Measurements from ENCODE around the gene ITSN1. TPM values are rescaled to one million over a fixed set of nuclear protein-coding genes. Genes with fewer than 3 reads are reported as not detected.

The ITSN1 gene
- polyA plus RNA-seq, 3 donors = 6.8 to 114 (median 40.2) TPM

DNA sequence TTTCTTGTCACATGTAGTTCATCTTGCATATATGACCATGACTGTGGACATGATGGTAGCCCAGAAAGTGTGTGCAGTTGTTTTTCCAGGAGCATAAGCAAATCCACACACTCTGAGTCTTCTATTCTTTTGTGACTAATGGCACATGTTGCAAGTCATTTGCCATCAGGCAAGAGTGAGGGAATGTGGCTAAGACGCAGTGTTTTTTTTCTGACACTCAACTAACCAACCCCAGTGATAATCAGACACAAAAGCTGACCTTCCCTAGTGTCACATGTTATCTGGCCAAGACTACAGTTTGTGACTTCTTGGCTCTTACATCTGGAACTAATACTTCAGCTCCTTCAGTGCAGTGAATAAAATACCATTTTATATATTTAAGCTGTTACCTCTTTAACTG, 108.8 kb downstream of the ITSN1 start:
- 55 to 65% (median 58%) methylated on average over 1 of the region's 1 CpG for WGBS, 3 donors
- no peak overlapping the region for H3K27ac ChIP-seq (ENCODE audit: low read depth, low read length)

DNA sequence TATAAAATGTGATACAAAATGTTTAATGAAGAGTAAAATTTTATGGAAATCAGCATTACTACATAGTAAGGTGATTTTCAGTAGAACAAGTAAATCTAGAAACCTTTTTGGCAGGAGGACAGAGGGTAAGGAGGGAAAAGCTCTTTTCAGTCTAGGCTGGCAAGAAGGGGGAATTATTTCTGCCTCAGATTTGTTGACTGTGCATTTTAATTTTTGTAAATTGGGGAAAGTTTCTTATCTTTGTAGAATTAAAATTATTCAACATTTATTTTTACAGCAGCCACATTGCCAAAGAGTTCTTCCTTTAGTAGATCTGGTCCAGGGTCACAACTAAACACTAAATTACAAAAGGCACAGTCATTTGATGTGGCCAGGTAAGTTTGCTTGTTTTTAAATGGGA, 109.2 kb downstream of the ITSN1 start:
- H3K27ac ChIP-seq (ENCODE audit: low read depth, low read length) = no peak overlapping the region

DNA sequence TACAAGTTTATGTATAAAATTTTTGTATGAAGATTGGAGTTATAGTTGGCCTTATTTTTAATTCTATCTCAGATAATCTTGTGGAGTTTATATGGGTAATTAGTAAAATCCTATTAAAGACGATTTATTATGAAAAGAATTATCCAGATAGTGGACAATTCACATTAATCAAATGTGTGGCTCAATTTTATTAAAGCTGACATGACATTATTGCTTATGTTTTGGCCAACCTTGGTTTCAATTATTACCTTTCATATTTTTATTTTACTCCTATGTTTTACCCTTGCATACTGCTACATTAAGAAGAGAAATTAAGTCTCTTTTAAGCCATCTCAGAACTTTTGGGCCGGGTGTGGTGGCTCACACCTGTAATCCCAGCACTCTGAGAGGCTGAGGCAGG, 110.0 kb downstream of the ITSN1 start:
- 84 to 89% (median 88%) methylated on average over 2 of the region's 2 CpGs for WGBS, 3 donors
- H3K27ac ChIP-seq (ENCODE audit: low read depth, low read length) = no peak overlapping the region

DNA sequence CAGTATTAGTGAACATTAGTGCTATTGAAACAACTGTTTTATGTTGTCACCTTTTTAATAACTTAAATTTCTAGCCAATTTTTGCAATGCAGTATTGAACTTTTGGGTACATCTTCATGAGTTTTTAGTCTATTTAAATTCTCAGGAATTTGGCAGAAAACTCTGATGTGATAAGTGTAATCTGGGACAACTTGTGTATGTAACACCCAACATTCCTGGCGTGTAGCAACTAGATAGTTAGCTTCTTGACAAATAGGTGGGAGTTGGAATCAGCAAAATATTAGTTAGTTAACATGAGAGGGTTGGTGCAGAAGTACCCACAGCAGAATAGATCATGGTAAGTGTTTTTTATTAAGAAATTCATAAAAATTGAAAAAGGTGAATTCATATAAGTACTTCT, 111.6 kb downstream of the ITSN1 start:
- no peak overlapping the region for H3K27ac ChIP-seq (ENCODE audit: low read depth, low read length)
- WGBS, 3 donors = 50 to 78% (median 72%) methylated on average over 1 of the region's 1 CpG

DNA sequence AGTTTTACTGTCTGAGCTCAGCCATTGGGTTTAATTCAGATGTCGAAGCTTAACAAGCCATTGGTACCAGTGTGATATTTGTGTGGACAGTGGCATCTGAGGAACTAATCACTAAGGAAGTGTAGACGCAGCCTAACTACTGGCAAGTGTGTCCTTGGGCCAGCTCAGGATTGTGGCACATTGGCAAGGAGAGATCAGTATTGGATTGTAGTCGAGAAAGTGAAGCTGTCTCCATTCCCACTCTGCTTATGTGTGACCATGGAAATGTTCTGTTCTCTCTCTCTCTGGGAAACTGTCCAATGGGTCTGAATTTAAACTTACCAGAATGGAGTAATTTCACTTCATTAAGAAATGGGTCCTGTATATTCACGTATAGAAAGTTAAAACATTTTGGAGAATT, 112.2 kb downstream of the ITSN1 start:
- H3K27ac ChIP-seq (ENCODE audit: low read depth, low read length) = no peak overlapping the region

DNA sequence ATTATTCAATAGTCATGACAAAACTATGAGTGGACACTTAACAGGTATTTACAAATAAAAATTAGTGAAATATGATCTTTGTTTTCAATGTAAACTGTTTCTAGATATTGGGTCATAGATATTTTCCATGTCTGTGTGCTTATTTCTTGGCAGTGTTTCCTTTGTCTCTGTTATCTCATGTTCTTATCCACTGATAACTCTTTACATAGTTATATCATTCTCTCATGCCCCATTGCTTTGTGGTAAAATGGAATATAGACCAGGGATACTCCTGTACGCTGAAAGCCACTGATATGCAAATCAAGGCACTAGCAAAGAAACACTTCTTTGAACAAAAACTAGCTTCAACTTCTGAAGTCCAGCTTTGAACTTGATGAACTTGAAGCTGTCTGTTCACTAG, 113.1 kb downstream of the ITSN1 start:
- H3K27ac ChIP-seq (ENCODE audit: low read depth, low read length) = no peak overlapping the region
- 54 to 83% (median 81%) methylated on average over 1 of the region's 1 CpG for WGBS, 3 donors

More for the DNA sequence above, 112.2 kb downstream of the ITSN1 start:
- 58 to 79% (median 73%) methylated on average over 4 of the region's 4 CpGs for whole genome bisulfite sequencing, 3 donors

DNA sequence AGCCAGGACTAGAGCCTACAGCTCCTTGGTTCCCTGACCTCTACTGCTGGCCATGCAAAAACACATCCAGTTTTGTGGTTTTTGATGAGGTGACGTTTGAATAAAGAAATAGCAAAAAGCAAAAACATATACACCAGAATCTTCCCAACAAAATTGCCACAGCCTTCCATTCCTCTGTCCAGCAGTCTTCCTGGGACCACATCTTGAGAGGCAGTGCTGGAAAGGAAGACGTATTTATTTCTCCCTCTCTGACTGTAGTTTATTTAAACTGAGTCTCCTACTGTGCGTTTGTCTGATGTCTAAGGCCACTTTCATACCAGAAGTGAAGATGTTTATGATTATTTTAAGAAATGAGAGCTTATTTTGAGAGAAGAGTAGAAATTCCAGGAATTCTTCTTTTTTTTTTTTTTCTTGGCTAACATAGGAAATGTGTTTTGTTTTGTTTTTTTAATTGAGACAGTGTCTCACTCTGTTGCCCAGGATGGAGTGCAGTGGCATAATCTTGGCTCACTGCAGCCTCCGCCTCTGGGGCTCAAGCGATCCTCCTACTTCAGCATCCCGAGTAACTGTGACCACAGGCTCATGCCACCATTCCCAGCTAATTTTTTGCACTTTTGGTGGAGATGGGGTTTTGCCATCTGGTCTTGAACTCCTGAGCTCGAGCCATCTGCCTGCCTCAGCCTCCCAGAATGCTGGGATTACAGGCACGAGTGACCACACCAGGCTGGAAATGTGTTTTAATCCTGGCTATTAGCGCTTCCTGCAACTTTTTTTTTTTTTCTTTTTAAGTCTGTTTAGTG, 118.5 kb downstream of the ITSN1 start:
- 49 to 83% (median 63%) methylated on average over 9 of the region's 9 CpGs for WGBS, 3 donors
- H3K27ac ChIP-seq (ENCODE audit: low read depth, low read length) = no peak overlapping the region

DNA sequence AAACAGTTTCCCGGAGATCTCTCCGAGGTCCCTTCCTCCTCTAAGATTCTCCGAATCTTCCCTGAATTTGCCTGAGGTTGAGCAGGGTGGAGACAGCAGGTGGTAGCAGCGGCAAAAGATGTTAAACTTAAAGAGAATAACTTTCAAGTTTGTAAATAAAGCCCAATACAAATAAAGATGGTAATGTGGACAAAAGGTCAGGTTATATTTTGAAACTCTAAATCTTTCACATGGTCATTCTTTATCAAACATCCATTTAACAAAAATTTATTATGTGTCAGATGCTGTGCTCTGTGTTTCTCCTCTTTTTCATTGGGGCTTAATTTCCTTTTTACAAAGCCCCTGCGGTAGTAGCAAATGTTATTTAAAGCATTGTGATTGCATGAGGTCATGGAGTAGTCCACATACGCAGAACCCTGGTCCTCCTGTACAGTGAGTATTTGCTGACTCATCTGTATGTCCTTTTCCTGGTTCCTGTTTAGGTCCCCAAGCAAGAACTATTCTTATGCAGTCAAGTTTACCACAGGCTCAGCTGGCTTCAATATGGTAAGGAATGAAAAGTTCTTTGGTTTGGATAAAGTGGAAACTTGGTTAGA, 119.2 kb downstream of the ITSN1 start:
- WGBS, 3 donors = 35 to 71% (median 42%) methylated on average over 6 of the region's 6 CpGs
- no peak overlapping the region for H3K27ac ChIP-seq (ENCODE audit: low read depth, low read length)

DNA sequence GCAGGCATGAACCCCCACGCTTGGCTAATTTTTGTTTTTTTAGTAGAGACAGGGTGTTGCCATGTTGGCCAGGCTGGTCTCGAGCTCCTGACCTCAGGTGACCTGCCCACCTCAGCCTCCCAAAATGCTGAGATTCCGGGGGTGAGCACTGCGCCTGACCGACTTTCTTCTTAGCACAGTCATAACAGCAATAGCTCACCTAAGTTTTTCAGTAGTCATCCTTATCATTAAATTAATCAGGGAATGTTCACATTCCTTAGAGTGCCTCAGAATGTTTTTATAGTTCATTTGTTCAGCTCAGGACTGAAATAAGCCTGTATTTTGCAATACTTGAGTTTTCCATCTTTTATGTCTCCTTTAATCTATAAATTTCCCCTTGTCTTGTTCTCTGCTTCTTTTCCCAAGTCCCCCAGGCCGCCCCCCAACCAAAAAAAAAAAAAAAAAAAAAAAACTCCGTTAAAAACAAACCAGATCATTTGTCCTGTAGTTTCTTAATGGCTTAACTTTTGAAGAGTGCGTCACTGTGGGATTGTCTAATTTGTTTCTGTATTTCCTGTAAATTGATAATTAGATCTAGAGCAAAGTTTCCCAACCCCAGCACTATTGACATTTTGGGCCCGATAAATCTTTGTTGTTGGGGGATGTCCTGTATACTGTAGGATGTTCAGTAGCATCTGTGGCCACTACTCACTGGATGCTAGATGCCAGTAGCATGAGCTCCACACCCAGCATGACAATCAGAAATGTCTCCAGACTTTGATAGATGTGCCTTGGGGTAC, 120.7 kb downstream of the ITSN1 start:
- WGBS, 3 donors = 93 to 96% (median 94%) methylated on average over 9 of the region's 9 CpGs

DNA sequence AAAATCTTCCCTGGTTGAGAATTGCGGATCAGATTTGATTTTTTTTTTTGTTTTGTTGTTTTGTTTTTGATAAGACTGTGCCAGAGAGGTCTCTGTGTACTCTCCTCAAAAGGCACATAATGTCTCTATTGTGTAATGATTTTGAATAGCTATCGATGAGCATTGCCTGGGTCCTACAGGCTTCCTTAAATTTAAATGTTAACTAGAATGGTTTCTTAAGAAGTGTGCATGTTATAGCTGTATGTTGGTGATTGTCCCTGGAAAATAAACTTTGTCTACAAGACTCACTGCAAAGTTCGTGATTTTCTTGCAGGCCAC, 121.2 kb downstream of the ITSN1 start:
- H3K27ac ChIP-seq (ENCODE audit: low read depth, low read length) = no peak overlapping the region

More for the DNA sequence above, 120.7 kb downstream of the ITSN1 start:
- no peak overlapping the region for H3K27ac ChIP-seq (ENCODE audit: low read depth, low read length)

DNA sequence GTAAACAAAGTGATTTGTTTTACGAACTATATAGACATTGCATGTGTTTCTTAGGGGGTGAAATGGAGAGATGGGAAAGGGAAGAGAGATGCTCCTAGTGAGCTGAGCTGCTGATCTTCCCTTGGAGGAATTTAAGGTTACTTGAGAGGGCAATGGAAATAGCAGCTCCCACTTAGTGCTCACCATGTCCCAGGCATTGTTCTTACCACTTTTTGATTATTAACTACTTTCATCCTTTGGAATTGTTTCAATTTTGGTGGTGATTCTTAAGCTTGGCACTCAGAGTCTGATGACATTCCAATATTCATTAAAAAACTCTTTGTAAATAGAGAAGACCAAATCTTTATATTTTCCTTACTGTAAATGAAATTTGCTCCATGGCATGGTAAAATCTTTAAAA, 124.9 kb downstream of the ITSN1 start:
- H3K27ac ChIP-seq (ENCODE audit: low read depth, low read length) = no peak overlapping the region
- WGBS, 3 donors = 94 to 98% (median 95%) methylated on average over 1 of the region's 1 CpG

More for the DNA sequence above, 121.2 kb downstream of the ITSN1 start:
- 82 to 89% (median 86%) methylated on average over 3 of the region's 3 CpGs for WGBS, 3 donors

DNA sequence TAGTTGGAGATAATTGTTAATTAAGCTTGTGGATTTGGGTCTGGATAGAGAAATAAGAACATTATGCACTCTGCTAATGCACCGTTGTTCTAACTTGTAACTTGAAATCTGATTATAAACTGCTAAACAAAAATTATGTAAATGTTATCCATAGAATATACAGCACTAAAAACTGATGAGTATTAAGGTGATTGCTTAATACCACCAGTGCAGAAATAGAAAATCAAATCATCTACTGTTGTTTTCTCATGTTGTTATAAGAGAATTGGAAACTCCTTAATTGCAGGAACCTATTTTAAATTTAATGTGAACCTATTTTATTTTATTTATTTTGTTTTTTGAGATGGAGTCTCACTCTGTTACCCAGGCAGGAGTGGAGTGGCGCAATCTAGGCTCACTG, 125.7 kb downstream of the ITSN1 start:
- 94 to 95% (median 95%) methylated on average over 2 of the region's 2 CpGs for WGBS, 3 donors
- no peak overlapping the region for H3K27ac ChIP-seq (ENCODE audit: low read depth, low read length)

DNA sequence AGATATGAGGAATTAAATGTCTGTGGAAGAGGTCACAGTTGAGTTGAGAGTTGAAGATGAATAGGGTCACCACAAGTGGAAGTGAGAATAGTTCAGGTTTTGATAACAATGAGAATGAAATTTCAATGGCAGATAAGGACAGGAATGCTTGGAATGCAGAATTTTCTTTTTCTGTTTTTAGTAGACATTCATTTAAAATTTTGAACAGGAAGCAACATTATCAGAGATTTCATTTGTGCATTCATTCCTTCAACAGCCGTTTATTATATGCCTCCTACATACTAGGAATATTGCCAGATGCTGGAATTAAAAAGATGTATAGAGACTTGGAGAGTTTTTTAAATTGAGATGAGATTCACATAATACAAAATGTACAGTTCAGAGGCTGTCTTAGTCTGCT, 126.8 kb downstream of the ITSN1 start:
- H3K27ac ChIP-seq (ENCODE audit: low read depth, low read length) = no peak overlapping the region
- WGBS, 3 donors = 69 to 80% (median 71%) methylated on average over 1 of the region's 1 CpG

DNA sequence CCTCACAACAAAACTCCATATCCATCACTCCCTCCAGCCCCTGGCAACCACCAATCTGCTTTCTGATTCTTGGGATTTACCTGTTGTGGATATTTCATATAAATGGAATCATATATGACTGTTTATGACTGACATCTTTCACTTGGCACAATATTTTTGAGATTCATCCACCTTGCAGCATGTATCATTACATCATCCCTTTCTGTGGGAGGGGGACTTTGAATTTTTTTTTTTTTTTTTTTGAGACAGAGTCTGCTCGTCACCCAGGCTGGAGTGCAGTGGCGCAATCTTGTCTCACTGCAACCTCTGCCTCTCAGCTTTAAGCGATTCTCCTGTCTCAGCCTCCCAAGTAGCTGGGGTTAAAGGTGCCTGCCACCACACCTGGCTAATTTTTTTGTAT, 128.2 kb downstream of the ITSN1 start:
- H3K27ac ChIP-seq (ENCODE audit: low read depth, low read length) = no peak overlapping the region
- WGBS, 3 donors = 86 to 97% (median 89%) methylated on average over 3 of the region's 3 CpGs

DNA sequence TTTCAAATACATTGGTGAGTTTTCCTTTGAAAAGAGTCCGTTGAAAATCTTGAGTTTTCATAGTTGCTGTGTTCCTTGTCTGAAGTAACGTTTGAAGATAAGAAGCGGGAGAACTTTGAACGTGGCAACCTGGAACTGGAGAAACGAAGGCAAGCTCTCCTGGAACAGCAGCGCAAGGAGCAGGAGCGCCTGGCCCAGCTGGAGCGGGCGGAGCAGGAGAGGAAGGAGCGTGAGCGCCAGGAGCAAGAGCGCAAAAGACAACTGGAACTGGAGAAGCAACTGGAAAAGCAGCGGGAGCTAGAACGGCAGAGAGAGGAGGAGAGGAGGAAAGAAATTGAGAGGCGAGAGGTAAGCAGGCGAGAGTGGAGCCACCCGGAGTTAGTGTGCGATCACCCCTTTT, 129.7 kb downstream of the ITSN1 start:
- H3K27ac ChIP-seq (ENCODE audit: low read depth, low read length) = no peak overlapping the region
- WGBS, 3 donors = 94 to 97% (median 96%) methylated on average over 18 of the region's 18 CpGs

DNA sequence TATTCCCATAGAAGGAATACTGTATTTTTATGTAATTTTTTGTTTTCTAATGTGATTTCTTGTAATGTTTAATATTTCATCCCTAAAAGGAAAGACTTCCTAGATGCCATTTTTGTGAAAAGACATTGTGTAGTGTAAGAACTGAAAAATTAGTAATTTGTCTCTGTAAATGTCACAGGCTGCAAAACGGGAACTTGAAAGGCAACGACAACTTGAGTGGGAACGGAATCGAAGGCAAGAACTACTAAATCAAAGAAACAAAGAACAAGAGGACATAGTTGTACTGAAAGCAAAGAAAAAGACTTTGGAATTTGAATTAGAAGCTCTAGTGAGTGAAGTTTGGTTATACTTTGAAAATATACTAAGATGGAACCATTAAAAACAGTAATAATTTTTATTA, 132.2 kb downstream of the ITSN1 start:
- H3K27ac ChIP-seq (ENCODE audit: low read depth, low read length) = no peak overlapping the region
- WGBS, 3 donors = 57 to 77% (median 65%) methylated on average over 4 of the region's 4 CpGs

DNA sequence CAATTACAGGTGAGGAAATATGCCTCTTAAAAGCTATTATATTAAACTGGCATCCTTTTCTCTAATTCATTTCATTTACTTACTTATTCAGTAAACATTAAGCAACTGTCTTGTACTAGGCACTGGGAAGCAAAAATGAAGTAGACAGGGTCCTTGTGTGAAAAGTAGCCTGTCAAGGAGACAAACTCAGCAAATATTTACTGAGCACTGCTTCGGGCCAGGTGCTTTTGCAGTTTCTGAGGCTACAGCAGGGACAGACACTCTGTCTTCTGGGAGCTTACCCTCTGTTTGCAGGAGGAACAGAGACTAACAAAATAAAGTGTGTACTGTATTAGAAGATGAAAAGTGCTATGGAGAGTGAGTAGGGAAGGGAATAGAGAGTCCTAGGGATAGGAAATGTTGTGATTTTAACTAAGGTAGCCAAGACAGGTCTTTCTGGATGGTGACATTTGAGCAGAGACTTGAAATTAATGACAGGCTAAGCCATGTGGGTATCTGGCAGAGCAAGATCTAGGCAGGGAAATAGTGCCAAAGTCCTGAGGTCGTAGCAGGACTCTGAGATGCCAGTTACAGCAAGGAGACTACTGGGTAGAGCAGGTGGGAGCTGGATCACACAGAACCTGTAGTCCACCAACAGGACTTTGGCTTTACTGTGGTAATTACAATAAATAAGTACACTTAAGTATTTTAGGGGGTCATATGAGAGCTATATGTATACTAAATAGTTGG, 133.0 kb downstream of the ITSN1 start:
- WGBS, 3 donors = 56 to 88% (median 73%) methylated on average over 2 of the region's 2 CpGs
- no peak overlapping the region for H3K27ac ChIP-seq (ENCODE audit: low read depth, low read length)

DNA sequence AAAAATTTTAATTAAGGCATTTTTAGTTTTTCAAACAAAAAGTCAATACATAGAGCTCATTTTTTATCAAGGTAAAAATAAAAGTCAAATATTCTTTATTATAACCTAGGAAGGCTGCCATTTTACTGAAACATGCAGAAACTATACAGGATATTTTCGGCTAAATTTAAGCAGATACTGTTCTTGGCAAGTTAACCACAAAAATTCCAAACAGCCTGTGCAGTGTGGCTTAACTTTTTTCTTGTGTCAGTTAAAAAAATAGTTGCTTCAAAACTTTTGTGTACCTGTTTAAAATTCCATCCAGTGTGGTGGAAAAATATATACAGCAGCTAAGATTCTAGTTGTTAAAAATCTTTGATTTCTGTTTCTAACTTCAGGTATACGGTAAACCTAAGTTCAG, 138.3 kb downstream of the ITSN1 start:
- H3K27ac ChIP-seq (ENCODE audit: low read depth, low read length) = no peak overlapping the region
- WGBS, 3 donors = 88 to 94% (median 89%) methylated on average over 2 of the region's 2 CpGs

DNA sequence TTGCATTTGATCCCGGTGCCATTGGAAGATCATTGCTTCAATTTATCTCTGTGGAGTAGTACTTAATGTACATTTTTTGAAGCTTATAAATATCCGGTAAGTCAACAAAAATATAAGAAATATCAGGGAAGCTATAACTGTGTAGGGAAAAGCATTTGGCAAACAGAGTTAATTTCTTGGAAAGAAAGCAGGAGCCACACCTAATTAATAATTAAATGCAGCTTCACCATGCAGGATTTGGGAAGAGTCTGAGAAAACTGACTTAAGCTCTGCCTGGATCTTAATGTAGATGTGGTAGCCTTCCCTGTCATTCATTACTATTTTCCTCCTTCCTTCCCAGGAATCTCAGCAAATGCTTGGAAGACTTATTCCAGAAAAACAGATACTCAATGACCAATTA, 138.8 kb downstream of the ITSN1 start:
- 96 to 98% (median 96%) methylated on average over 2 of the region's 2 CpGs for WGBS, 3 donors
- H3K27ac ChIP-seq (ENCODE audit: low read depth, low read length) = no peak overlapping the region
